ENCODE data around the gene NPTN. TPM values are rescaled to one million over a fixed set of nuclear protein-coding genes. Genes with fewer than 3 reads are reported as not detected.

NPTN gene
- total RNA-seq, 1 donor from 2014 or later, result 147 TPM

DNA sequence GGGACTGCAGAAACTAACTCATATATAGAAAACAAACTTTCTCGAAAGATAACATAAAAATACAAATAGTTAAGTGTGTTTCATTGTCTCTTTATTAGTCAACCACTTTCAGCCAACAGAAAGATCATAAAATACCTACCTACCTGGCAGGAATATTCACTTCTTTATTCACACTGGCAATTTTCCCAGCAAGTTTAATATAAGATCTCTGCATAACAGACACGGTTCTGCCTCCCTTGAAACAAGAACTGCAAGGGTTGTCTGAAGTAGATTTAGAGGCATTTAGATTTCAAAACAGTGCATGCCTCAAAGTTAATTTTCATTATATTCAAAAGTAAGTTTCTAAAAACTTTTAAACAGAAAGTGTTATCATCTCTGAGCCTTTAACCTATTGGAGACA lies 7.1 kb downstream of the NPTN start:
- H3K4me3 ChIP-seq, result no peak overlapping the region
- no peak overlapping the region for H3K27ac ChIP-seq
- peaks cover 4 to 43% of the 10 kb centered on the region in 2 donors for H3K4me1 ChIP-seq
- DNase-seq (ENCODE audit: low spot score in 2 of 2), result no peak
- no peaks in the 10 kb centered on the region for H3K36me3 ChIP-seq
- no peaks in the 10 kb centered on the region for H3K27me3 ChIP-seq
- intact Hi-C loops (cut with DNase I), result no loop called here
- no peaks in the 10 kb centered on the region for H3K9me3 ChIP-seq
- TF ChIP-seq, protein P1, sequence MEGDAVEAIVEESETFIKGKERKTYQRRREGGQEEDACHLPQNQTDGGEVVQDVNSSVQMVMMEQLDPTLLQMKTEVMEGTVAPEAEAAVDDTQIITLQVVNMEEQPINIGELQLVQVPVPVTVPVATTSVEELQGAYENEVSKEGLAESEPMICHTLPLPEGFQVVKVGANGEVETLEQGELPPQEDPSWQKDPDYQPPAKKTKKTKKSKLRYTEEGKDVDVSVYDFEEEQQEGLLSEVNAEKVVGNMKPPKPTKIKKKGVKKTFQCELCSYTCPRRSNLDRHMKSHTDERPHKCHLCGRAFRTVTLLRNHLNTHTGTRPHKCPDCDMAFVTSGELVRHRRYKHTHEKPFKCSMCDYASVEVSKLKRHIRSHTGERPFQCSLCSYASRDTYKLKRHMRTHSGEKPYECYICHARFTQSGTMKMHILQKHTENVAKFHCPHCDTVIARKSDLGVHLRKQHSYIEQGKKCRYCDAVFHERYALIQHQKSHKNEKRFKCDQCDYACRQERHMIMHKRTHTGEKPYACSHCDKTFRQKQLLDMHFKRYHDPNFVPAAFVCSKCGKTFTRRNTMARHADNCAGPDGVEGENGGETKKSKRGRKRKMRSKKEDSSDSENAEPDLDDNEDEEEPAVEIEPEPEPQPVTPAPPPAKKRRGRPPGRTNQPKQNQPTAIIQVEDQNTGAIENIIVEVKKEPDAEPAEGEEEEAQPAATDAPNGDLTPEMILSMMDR (IDR thresholded peaks at IDR 0.05), result no peak

GRCh38 chr15:73624530-73624929 lies 8.7 kb downstream of the NPTN start:
- intact Hi-C loops (cut with DNase I), result no loop called here
- DNase-seq (ENCODE audit: low spot score in 2 of 2), result no peak
- H3K4me3 ChIP-seq, result no peak overlapping the region
- no peaks in the 10 kb centered on the region for H3K27me3 ChIP-seq
- peaks cover 4 to 36% of the 10 kb centered on the region in 2 donors for H3K4me1 ChIP-seq
- no peak overlapping the region for H3K27ac ChIP-seq
- H3K36me3 ChIP-seq, result no peaks in the 10 kb centered on the region
- no peaks in the 10 kb centered on the region for H3K9me3 ChIP-seq
- TF ChIP-seq, protein P1 (IDR thresholded peaks at IDR 0.05), result no peak

- no peaks in the 10 kb centered on the region for H3K27me3 ChIP-seq
- no peak overlapping the region for H3K4me3 ChIP-seq
- TF ChIP-seq, protein P1 (IDR thresholded peaks at IDR 0.05), result no peak
- H3K36me3 ChIP-seq, result no peaks in the 10 kb centered on the region
- peaks cover 0 to 30% of the 10 kb centered on the region in 2 donors for H3K4me1 ChIP-seq
- no peaks in the 10 kb centered on the region for H3K9me3 ChIP-seq
- intact Hi-C loops (cut with DNase I), result no loop called here
- no peak for DNase-seq (ENCODE audit: low spot score in 2 of 2)
- no peak overlapping the region for H3K27ac ChIP-seq
Measured at GRCh38 chr15:73621286-73621826, 11.8 kb downstream of the NPTN start.

- no peaks in the 10 kb centered on the region for H3K36me3 ChIP-seq
- no peaks in the 10 kb centered on the region for H3K27me3 ChIP-seq
- peaks cover 0 to 22% of the 10 kb centered on the region in 2 donors for H3K4me1 ChIP-seq
- DNase-seq (ENCODE audit: low spot score in 2 of 2), result no peak
- TF ChIP-seq, protein P1 (IDR thresholded peaks at IDR 0.05), result no peak
- no peak overlapping the region for H3K27ac ChIP-seq
- H3K4me3 ChIP-seq, result no peak overlapping the region
- H3K9me3 ChIP-seq, result no peaks in the 10 kb centered on the region
- intact Hi-C loops (cut with DNase I), result no loop called here
Measured at GRCh38 chr15:73620078-73620477, 13.1 kb downstream of the NPTN start.

DNA sequence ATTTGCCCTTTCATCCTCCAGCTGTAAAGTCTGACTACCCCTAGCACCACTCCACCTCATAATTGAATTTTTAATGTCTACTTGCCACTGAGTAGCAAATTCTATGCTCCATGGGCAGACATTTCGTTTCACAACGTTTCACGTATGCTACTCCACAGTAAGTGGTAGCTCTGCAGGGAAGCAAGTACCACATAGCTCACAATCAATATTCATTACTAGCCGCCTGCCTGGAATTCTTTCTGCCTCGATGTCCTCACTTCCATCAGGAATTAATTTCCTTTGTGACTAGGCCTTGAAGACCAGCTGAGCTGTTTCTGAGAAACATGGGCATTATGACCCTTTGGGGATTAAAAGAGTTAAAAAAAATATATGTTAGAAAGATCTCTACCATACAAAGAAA lies 15.3 kb downstream of the NPTN start:
- intact Hi-C loops (cut with DNase I), result no loop called here
- no peaks in the 10 kb centered on the region for H3K9me3 ChIP-seq
- TF ChIP-seq, protein P1 (IDR thresholded peaks at IDR 0.05), result no peak
- H3K27me3 ChIP-seq, result no peaks in the 10 kb centered on the region
- DNase-seq (ENCODE audit: low spot score in 2 of 2), result no peak
- H3K36me3 ChIP-seq, result no peaks in the 10 kb centered on the region
- no peak overlapping the region for H3K4me3 ChIP-seq
- peaks cover 0 to 10% of the 10 kb centered on the region in 2 donors for H3K4me1 ChIP-seq
- no peak overlapping the region for H3K27ac ChIP-seq
